ENCODE measurements around the gene LRP1B.

GRCh38 chr2:141927536-141927935, 203.3 kb downstream of the LRP1B start:
- no peak for TF ChIP-seq CTCF (IDR thresholded peaks at IDR 0.05; ENCODE audit: low read length)
- TF ChIP-seq EZH2 (optimal IDR thresholded peaks at IDR 0.05; ENCODE audit: low read depth, low read length) = no peak
